Right lobe of liver (tissue), 6 donors: ENCODE results near the gene PLLP. TPM values are rescaled to one million over a fixed set of nuclear protein-coding genes. Genes with fewer than 3 reads are reported as not detected.

Source experiments
- ATAC-seq, 4 donors: fragments of 200-7000 bp; cut with Tn5 transposase; one replicate each; pipeline ENCODE4 v1.9.1; 2020; ENCODE audit warnings: mild to moderate bottlenecking in 4 of 4, moderate library complexity in 4 of 4
- DNase-seq, 3 donors: peaks; one replicate each; pipeline ENCODE4 v3.0.0-alpha.2; 2020
- H3K27ac ChIP-seq, 3 donors: fragments of 200-600 bp; one replicate each; pipeline ENCODE4 v1.8.0; 2022
- H3K27me3 ChIP-seq, 2 donors: fragments of 200-600 bp; one replicate each; pipeline ENCODE4 v1.8.0; 2022
- H3K36me3 ChIP-seq, 4 donors: fragments of 200-600 bp; sonication (generic) in 1 of 4; one replicate each; pipeline versions ENCODE4 v1.5.1 to v1.8.0; 2017 to 2022; ENCODE audit warnings: control low read depth in 1 of 4
- H3K4me1 ChIP-seq, 4 donors: fragments of 200-600 bp; sonication (generic) in 1 of 4; one replicate each; pipeline versions ENCODE4 v1.5.1 to v1.8.0; 2017 to 2022; ENCODE audit warnings: control low read depth in 1 of 4
- H3K4me3 ChIP-seq, 3 donors: fragments of 200-600 bp; one replicate each; pipeline ENCODE4 v1.8.0; 2022
- H3K9me3 ChIP-seq, 4 donors: fragments of 200-600 bp; sonication (generic) in 1 of 4; one replicate each; pipeline versions ENCODE4 v1.5.1 to v1.8.0; 2017 to 2022; ENCODE audit warnings: control low read depth in 1 of 4
- POLR2A ChIP-seq: fragments of 450-650 bp; IDR thresholded peaks from one replicate; pipeline ENCODE4 v1.6.1; 2017; ENCODE audit warnings: antibody characterized with exemption, mild to moderate bottlenecking
- WGBS: methylation state at CpG from one replicate; pipeline ENCODE4 v1.1.6; 2018; ENCODE audit warnings: low coverage, low lambda C conversion rate; ENCODE audit not compliant: insufficient coverage; ENCODE audit errors: missing lambda C conversion rate; 5-methylcytosine and 5-hydroxymethylcytosine counted together
- intact Hi-C, 2 donors: fragments of 100-400 bp; cut with DNase I; formaldehyde crosslinking; loops; one replicate each; pipeline versions ENCODE4 v1.11.2 to v1.14.1; 2022
- long read RNA-seq: library from polyadenylated mRNA; unstranded; transcript quantifications from one replicate; pipeline ENCODE4 v2.0.0, GENCODE V29; 2019
- total RNA-seq, 6 experiments: library from RNA; depleted of rRNA in 2 of 6; stranded (reverse); fragments of >200 nt in 2 of 6; fragmentation: NEBNext Ultra II Directional in 3 of 6; extraction: Animal tissue kit (Norgen Biotek cat#: 25700) in 3 of 6; gene quantifications; one replicate each; pipeline versions ENCODE4 v1.1.0 to v1.2.4, GENCODE V29; 2016 to 2023
- TF ChIP-seq, protein P1 (sequence below), 4 donors: fragments of 200-600 bp in 3 of 4; fragments of 450-650 bp in 1 of 4; IDR thresholded peaks; one replicate each; pipeline versions ENCODE4 v1.5.1 to v1.8.0; 2016 to 2022; ENCODE audit warnings: antibody characterized with exemption in 4 of 4, mild to moderate bottlenecking in 2 of 4
- donor health status: DM: no; HTN: yes; CAD: no.
- donor health status: DM: no; HTN: no; CAD: no.
- donor health status: DM: no; HTN: no; CAD: no.
- donor health status: DM: no; HTN: yes; CAD: no.
- donor health status: DM: no; HTN: yes; CAD: no.

Gene PLLP, protein sequence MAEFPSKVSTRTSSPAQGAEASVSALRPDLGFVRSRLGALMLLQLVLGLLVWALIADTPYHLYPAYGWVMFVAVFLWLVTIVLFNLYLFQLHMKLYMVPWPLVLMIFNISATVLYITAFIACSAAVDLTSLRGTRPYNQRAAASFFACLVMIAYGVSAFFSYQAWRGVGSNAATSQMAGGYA
- total RNA-seq, result 1 to 10 TPM; 2.1 to 7.4 (median 3.8) TPM
- long read RNA-seq, result 0 reads

DNA sequence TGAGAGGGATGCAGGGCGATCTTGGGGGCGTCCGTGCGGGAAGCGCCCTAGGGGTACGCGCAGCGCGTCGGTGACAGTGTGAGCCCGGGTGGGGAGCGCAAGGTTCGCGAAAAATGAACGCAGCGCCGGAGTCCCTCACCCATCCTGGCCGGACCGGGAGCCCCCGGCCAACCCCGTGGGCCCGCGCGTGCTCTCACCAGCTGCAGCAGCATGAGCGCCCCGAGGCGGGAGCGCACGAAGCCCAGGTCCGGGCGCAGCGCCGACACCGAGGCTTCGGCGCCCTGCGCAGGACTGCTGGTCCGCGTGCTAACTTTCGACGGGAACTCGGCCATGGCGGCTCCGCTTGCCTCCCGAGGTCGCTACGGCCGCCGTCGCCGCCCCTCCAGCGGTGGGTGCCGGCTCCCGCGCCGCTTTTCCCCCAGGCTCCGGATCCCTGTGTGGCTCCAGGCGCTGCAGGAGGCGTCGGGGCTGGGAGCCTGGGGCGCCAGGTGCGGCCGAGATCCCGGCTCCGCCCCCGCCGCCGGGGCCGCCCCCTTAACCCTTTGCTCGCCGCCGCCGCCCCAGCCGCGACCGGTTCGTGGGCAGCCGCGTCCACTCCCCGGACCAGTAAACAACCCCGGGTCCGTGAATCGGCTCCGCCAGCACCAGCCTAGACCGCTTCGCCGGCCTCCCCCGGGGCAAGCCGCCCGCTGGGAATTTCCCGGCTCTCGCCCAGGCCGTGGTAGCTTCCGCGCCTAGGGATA lies at the start of gene PLLP:
Gene PLLP, minus strand, starts transcription at position 464 of the 743 bp plus-strand sequence. Its CDS starts 132 bp downstream, at position 332.
- TF ChIP-seq POLR2A, result peak; percentile 32
- TF ChIP-seq, protein P1, sequence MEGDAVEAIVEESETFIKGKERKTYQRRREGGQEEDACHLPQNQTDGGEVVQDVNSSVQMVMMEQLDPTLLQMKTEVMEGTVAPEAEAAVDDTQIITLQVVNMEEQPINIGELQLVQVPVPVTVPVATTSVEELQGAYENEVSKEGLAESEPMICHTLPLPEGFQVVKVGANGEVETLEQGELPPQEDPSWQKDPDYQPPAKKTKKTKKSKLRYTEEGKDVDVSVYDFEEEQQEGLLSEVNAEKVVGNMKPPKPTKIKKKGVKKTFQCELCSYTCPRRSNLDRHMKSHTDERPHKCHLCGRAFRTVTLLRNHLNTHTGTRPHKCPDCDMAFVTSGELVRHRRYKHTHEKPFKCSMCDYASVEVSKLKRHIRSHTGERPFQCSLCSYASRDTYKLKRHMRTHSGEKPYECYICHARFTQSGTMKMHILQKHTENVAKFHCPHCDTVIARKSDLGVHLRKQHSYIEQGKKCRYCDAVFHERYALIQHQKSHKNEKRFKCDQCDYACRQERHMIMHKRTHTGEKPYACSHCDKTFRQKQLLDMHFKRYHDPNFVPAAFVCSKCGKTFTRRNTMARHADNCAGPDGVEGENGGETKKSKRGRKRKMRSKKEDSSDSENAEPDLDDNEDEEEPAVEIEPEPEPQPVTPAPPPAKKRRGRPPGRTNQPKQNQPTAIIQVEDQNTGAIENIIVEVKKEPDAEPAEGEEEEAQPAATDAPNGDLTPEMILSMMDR (IDR thresholded peaks at IDR 0.05), result no peak
- peak within 1 kb of the TSS; percentile 45 to 62 (median 52) for H3K4me3 ChIP-seq
- H3K9me3 ChIP-seq, result no peaks in the 10 kb centered on the region
- no peaks in the 10 kb centered on the region for H3K27me3 ChIP-seq
- peaks cover 0 to 18% (median 7%) of the 10 kb centered on the region in 4 donors for H3K4me1 ChIP-seq
- no peaks in the 10 kb centered on the region for H3K36me3 ChIP-seq
- H3K27ac ChIP-seq, result no peak within 1 kb of the TSS
- 4% methylated on average over 10 of the region's 95 CpGs for WGBS
- intact Hi-C loops, result no loop called here
- ATAC-seq, result peak; percentile 81 to 89 (median 88)
- DNase-seq, result peak in 2 of 3 donors; percentile 41 to 70

DNA sequence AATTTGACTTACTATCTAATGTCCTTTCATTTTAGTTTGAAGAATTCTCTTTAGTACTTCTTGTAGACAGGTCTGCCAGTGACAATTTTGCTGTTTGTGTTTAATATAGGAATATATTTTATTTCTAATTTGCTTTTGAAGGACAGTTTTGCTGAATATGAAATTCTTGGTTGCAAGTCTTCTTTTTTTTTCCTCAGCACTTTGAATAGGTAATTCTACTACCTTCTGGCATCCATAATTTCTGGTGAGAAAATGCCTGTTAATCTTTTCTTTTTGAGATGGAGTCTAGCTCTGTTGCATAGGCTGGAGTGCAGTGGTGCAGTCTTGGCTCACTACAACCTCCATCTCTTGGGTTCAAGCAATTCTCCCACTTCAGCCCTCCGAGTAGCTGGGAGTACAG lies 48.9 kb upstream of the PLLP start:
- intact Hi-C loops, result no loop called here
- H3K9me3 ChIP-seq, result no peaks in the 10 kb centered on the region
- H3K27me3 ChIP-seq, result no peaks in the 10 kb centered on the region
- TF ChIP-seq, protein P1 (IDR thresholded peaks at IDR 0.05), result no peak
- no peak for TF ChIP-seq POLR2A
- no peak for ATAC-seq
- H3K4me1 ChIP-seq, result no peaks in the 10 kb centered on the region
- no peak for DNase-seq
- no peaks in the 10 kb centered on the region for H3K36me3 ChIP-seq
- H3K4me3 ChIP-seq, result no peak overlapping the region
- H3K27ac ChIP-seq, result no peak overlapping the region
- WGBS, result no CpG with 5 or more reads among the region's 1 CpG

DNA sequence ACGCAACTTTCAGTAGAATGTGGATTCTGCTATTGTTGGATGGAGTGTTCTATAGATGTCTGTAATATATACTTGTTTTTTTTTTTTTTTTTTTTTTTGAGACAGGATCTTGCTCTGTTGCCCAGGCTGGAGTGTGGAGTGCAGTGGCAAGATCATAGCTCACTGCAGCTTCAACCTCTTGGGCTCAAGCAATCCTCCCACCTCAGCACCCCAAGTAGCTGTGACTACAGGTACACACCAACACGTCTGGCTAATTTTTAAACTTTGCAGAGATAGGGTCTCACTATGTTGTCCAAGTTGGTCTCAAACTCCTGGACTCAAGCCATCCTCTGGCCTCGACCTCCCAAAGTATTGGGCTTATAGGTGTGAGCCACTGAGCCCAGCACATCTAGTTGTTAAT lies 46.9 kb upstream of the PLLP start:
- TF ChIP-seq, protein P1 (IDR thresholded peaks at IDR 0.05), result no peak
- no peak for TF ChIP-seq POLR2A
- Histone ChIP-seq H3K27ac (no peak overlapping the region), H3K4me1 (no peaks in the 10 kb centered on the region), H3K4me3 (no peak overlapping the region), H3K36me3 (no peaks in the 10 kb centered on the region), H3K27me3 (no peaks in the 10 kb centered on the region), H3K9me3 (no peaks in the 10 kb centered on the region)
- intact Hi-C loops, result no loop called here
- DNase-seq (no peak), ATAC-seq (no peak)
- WGBS, result 69% methylated on average over 3 of the region's 3 CpGs

DNA sequence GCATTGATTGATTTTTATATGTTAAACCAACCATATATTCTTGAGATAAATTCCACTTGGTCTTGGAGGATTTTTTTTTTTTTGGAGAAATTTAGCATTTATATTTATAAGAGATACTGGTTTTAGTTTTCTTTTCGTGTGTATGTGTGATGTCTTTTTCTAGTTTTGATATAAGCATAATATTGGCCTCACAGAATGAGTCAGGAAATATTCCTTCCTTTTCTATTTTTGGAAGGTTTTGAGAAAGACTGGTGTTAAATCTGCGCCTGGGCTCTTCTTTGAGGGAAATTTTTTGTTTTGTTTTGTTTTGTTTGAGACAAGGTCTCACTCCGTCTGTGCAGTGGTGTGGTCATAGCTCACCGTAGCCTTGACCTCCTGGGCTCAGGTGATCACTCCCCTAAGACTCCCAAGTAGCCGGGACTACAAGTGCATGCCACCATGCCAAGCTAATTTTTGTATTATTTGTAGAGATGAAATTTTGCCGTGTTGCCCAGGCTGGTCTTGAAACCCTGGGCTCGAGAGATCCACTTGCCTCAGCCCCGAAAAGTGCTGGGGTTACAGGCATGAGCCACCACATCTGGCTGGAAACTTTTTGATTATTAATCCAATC lies 45.4 kb upstream of the PLLP start:
- Histone ChIP-seq H3K27me3 (no peaks in the 10 kb centered on the region), H3K27ac (no peak overlapping the region), H3K9me3 (no peaks in the 10 kb centered on the region), H3K36me3 (no peaks in the 10 kb centered on the region), H3K4me3 (no peak overlapping the region), H3K4me1 (no peaks in the 10 kb centered on the region)
- ATAC-seq, result no peak
- TF ChIP-seq, protein P1 (IDR thresholded peaks at IDR 0.05), result no peak
- TF ChIP-seq POLR2A, result no peak
- intact Hi-C loops, result no loop called here
- no peak for DNase-seq
- 63% methylated on average over 8 of the region's 8 CpGs for WGBS
